ENCODE results near the gene MSH5. TPM values are rescaled to one million over a fixed set of nuclear protein-coding genes. Genes with fewer than 3 reads are reported as not detected.
"Not testable (repeated sequence)": the region's sequence is repeated elsewhere in the genome, so short reads cannot be mapped to it uniquely, and the experiment has no call there.

The MSH5 gene
- total RNA-seq, 1 donor from 2014 or later, result 18.7 TPM

DNA sequence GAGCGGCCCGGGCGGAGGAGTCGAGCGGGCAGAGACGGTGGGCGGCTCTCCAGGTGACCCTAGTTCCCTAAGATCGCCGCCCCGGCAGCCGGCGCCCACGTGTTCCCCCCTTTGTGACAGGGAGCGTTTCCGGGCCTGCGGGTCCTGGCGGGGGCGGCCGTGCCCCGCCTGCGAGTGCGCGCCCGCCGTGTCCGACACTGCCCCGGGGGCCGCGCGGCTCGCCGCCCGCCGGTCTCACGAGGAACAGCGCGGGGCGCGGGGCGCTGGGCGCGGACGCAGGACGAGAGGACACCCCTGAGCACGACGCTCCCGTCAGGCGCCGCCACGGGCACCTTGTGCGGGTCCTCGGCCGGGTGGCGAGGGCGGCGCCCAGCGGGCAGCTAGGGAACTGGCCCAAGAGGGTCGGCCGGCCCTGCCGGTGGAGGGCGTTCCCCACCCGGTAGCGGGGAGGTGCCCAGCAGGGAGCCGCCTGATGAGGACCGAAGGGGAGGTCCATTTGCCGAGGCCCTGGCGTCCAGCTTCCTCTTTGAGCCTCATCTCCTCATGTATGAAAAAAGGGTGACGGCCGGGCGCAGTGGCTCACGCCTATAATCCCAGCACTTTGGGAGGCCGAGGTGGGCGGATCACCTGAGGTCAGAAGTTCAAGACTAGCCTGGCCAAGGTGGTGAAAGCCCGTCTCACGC, 56.0 kb downstream of the MSH5 start, which contains the start of gene VARS1:
TSS of gene VARS1 (minus strand) at position 137 of the 683 bp plus-strand sequence. CDS start 535 bp downstream, outside the sequence.
- DNase-seq (ENCODE audit: extremely low read depth, low read depth, low spot score), result no peak

DNA sequence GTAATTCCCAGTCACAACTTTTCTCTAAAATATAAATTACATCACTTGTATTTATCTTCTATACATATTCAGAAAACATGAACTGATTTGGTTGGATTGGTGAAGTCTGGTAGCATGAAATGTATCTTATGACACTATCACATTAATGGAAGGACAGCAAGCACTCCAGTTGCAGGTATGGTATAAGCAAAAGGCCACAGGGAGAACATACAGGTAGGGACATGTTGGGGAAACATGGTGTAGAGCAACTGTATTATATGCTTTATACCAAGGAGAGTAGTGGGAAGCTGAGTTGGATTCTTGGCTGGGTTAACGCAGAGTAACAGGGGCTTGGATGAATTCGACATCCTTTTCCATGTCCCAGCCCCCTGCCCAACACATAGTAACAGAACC, 57.2 kb downstream of the MSH5 start:
- no peak for DNase-seq (ENCODE audit: extremely low read depth, low read depth, low spot score)

DNA sequence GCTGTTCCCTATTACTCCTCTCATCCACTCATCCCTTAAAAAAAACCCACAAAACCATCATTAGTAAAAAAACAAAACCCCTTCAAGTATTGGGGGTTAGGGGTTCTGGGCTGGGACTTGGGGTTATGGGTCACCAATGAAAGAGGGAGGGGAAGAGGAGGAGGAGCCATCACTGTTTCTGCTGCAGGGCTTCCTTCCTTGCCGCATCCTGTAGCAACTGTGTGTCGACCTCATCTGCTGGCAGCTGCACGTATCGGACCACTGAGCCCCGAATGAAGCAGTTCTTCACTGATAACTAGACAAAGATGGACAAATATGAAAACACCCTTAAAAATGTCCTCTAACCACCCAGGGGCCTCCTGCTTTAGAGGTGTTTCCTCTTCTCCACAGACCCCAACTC, 57.8 kb downstream of the MSH5 start:
- DNase-seq (ENCODE audit: extremely low read depth, low read depth, low spot score), result no peak

DNA sequence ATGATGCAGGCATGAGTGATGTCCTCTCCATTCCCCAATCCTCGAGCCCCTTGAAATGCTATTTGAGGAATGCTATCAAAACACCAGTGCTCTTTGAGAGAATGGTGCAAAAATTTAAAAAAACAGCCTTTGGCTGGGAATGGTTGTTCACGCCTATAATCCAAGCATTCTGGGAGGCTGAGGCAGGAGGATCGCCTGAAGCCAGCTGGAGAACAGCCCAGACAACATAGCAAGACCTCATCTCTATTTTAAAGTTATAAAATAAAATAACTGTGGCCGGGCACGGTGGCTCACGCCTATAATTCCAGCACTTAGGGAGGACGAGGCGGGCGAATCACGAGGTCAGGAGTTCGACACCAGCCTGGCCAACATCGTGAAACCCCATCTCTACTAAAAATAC, 60.0 kb downstream of the MSH5 start:
- no peak for DNase-seq (ENCODE audit: extremely low read depth, low read depth, low spot score)

- DNase-seq (ENCODE audit: extremely low read depth, low read depth, low spot score), result not testable (repeated sequence)
Measured at GRCh38 chr6:31801031-31801927, 61.5 kb downstream of the MSH5 start.

DNA sequence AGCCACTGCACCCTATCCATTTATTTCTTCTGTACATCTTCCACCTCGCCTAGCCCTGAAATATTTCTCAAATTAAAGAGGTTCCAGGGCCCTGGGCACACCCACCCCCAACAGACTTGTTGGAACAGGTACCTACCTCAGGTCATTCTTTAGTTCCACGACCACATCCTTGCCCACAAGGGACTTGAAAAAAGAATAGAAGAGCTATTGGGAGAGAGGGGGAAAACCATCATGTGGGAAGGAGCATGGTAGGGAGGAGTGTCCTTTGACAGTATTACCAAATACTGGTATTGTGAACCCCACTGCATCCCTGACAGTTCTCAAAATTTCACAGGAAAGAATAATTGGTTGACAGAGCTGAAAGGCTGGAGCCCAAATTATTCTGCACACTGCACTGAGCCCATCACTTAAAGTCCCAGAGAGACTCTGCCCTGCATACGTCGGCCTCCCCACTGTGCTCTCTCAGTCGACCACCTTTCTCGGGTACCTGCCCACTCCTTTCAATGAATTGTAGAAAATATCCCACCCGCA, 66.2 kb downstream of the MSH5 start:
- no peak for DNase-seq (ENCODE audit: extremely low read depth, low read depth, low spot score)

DNA sequence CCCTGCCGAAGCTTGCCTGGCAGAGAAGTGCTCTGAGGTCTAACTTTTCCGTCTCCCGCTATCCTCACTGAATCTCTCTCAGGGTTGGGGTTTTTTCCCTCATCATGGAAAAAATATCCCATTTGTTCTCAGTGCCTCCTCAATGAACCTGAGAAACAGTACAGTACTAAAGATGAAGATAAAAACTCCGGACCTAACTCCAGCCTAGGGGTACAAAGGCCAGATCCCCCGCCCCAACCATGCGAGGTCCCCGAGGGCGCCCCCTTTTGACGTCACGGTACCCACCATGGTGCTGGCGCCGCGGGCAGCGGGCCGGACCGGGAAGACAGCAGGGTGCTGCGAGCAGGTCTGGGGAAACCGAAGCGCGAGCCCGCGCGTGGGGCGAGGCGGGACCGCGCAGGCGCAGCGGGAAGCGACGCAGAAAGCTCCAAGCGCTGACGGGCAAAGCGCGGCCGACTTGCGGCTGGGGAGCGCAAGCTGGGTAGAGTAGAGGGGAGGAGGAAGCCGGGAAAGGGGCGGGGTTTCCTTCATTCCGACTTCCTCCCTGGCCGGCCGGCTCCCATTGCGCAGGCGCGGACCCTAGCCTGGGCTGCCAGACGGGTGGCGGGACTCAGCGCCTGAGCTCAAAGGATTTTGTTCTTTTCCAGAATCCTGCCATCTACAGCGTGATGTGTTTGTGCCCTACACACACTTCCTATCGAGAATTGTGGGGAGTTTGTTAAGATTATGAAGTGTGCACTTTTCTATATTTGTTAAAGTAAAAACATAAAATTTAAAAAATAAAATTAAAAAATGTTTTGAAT, 66.9 kb downstream of the MSH5 start, which contains the start of gene LSM2:
TSS of gene LSM2 (minus strand) at position 497 of the 803 bp plus-strand sequence. CDS start at position 288, 209 bp downstream.
- DNase-seq (ENCODE audit: extremely low read depth, low read depth, low spot score), result no peak

DNA sequence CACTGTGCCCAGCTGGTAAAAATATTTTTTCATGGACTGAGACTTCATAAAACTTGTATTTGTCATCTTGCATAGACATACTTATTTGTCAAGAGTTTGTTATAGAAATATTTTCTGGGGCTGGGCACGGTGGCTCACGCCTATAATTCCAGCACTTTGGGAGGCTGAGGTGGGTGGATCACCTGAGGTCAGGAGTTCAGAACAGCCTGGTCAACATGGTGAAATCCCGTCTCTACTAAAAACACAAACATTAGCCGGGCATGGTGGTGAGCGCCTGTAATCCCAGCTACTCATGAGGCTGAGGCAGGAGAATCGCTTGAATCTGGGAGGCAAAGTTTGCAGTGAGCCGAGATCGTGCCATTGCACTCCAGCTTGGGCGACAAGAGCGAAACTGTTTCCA, 68.8 kb downstream of the MSH5 start:
- not testable (repeated sequence) for DNase-seq (ENCODE audit: extremely low read depth, low read depth, low spot score)

DNA sequence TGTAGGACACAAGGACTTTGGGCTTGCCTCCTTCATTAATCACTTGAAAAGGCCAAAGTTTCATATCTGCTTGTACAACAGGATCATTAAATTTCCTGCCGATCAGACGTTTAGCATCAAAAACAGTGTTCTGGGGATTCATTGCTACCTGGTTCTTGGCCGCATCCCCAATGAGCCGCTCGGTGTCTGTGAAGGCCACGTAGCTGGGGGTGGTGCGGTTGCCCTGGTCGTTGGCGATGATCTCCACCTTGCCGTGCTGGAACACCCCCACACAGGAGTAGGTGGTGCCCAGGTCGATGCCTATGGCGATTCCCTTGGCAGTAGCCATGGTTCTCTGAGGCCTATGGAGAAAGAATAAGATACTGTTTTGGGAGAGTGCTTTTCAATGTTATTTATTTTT, 71.8 kb downstream of the MSH5 start:
- DNase-seq (ENCODE audit: extremely low read depth, low read depth, low spot score), result no peak

Other genes starting within 250 kb of the MSH5 start
- 14.5 and 19.1 TPM in 2 replicates for gene MICB, start 241.9 kb upstream of the MSH5 start, total RNA-seq
- not detected in 2 replicates for gene MCCD1, start 211.0 kb upstream of the MSH5 start, total RNA-seq
- gene DDX39B, start 198.0 kb upstream of the MSH5 start, total RNA-seq, result 230 and 249 TPM in 2 replicates
- 0.18 and 1.2 TPM in 2 replicates for gene ATP6V1G2, start 193.4 kb upstream of the MSH5 start, total RNA-seq
- gene NFKBIL1, start 192.4 kb upstream of the MSH5 start, total RNA-seq, result 20.6 and 27.7 TPM in 2 replicates
- gene LTA, start 167.7 kb upstream of the MSH5 start, total RNA-seq, result 0.53 TPM in 1 of 2 replicates, not detected in the other
- 0.88 and 4.4 TPM in 2 replicates for gene TNF, start 164.4 kb upstream of the MSH5 start, total RNA-seq
- gene LTB, start 157.6 kb upstream of the MSH5 start, total RNA-seq, result 16.5 and 41.8 TPM in 2 replicates
- 0.87 and 0.99 TPM in 2 replicates for gene LST1, start 153.7 kb upstream of the MSH5 start, total RNA-seq
- gene NCR3, start 147.0 kb upstream of the MSH5 start, total RNA-seq, result not detected in 2 replicates
- not detected in 2 replicates for gene AIF1, start 124.8 kb upstream of the MSH5 start, total RNA-seq
- gene PRRC2A, start 119.3 kb upstream of the MSH5 start, total RNA-seq, result 125 and 166 TPM in 2 replicates
- gene BAG6, start 87.3 kb upstream of the MSH5 start, total RNA-seq, result 259 and 375 TPM in 2 replicates
- not detected in 2 replicates for gene APOM, start 84.1 kb upstream of the MSH5 start, total RNA-seq
- gene C6orf47, start 79.2 kb upstream of the MSH5 start, total RNA-seq, result 19.1 and 19.6 TPM in 2 replicates
- 13.0 and 14.5 TPM in 2 replicates for gene GPANK1, start 75.0 kb upstream of the MSH5 start, total RNA-seq
- gene CSNK2B, start 73.9 kb upstream of the MSH5 start, total RNA-seq, result 292 and 314 TPM in 2 replicates
- 2.6 and 7.9 TPM in 2 replicates for gene LY6G5B, start 70.0 kb upstream of the MSH5 start, total RNA-seq
- 3.7 and 4.1 TPM in 2 replicates for gene LY6G5C, start 58.9 kb upstream of the MSH5 start, total RNA-seq
- 35.7 and 49.2 TPM in 2 replicates for gene ABHD16A, start 36.7 kb upstream of the MSH5 start, total RNA-seq
- gene LY6G6F, start 33.1 kb upstream of the MSH5 start, total RNA-seq, result not detected in 2 replicates
- not detected in 2 replicates for gene LY6G6D, start 24.7 kb upstream of the MSH5 start, total RNA-seq
- gene LY6G6C, start 18.3 kb upstream of the MSH5 start, total RNA-seq, result not detected in 2 replicates
- not detected in 2 replicates for gene MPIG6B, start 16.6 kb upstream of the MSH5 start, total RNA-seq
- 110 and 138 TPM in 2 replicates for gene DDAH2, start 10.7 kb upstream of the MSH5 start, total RNA-seq
- gene CLIC1, start 3.5 kb upstream of the MSH5 start, total RNA-seq, result 541 and 655 TPM in 2 replicates
- 3.3 and 3.9 TPM in 2 replicates for gene SAPCD1, start 22.7 kb downstream of the MSH5 start, total RNA-seq
- gene VWA7, start 37.3 kb downstream of the MSH5 start, total RNA-seq, result 0.34 and 0.58 TPM in 2 replicates
- 90.9 and 105 TPM in 2 replicates for gene VARS1, start 55.7 kb downstream of the MSH5 start, total RNA-seq
- gene LSM2, start 67.0 kb downstream of the MSH5 start, total RNA-seq, result 45.3 and 74.3 TPM in 2 replicates
- 0.44 and 0.53 TPM in 2 replicates for gene HSPA1L, start 75.3 kb downstream of the MSH5 start, total RNA-seq
- gene HSPA1A, start 75.5 kb downstream of the MSH5 start, total RNA-seq, result 140 and 161 TPM in 2 replicates
- 76.3 and 95.3 TPM in 2 replicates for gene HSPA1B, start 87.7 kb downstream of the MSH5 start, total RNA-seq
- gene NEU1, start 122.8 kb downstream of the MSH5 start, total RNA-seq, result 82.6 and 83.5 TPM in 2 replicates
- 0.05 and 1.7 TPM in 2 replicates for gene SLC44A4, start 139.0 kb downstream of the MSH5 start, total RNA-seq
- 39.0 and 46.4 TPM in 2 replicates for gene EHMT2, start 157.7 kb downstream of the MSH5 start, total RNA-seq
- 1.7 TPM in 2 replicates for gene ZBTB12, start 162.1 kb downstream of the MSH5 start, total RNA-seq
- not detected in 2 replicates for gene C2, start 187.7 kb downstream of the MSH5 start, total RNA-seq
- 0.53 and 2.3 TPM in 2 replicates for gene CFB, start 206.1 kb downstream of the MSH5 start, total RNA-seq
- gene NELFE, start 219.0 kb downstream of the MSH5 start, total RNA-seq, result 101 and 117 TPM in 2 replicates
- gene SKIC2, start 219.2 kb downstream of the MSH5 start, total RNA-seq, result 42.1 and 46.3 TPM in 2 replicates
- 16.6 and 17.3 TPM in 2 replicates for gene DXO, start 232.1 kb downstream of the MSH5 start, total RNA-seq
- 1.3 and 1.8 TPM in 2 replicates for gene C4A, start 242.1 kb downstream of the MSH5 start, total RNA-seq